Mammary microvascular endothelial cell (primary cell): ENCODE results near the gene KCNAB2. TPM values are rescaled to one million over a fixed set of nuclear protein-coding genes. Genes with fewer than 3 reads are reported as not detected.

Source experiments
- total RNA-seq: library from RNA; depleted of rRNA; stranded (reverse); fragments of >200 nt; gene quantifications from 2 replicates; pipeline ENCODE4 v1.2.3, GENCODE V29; 2015

KCNAB2 gene
- total RNA-seq, result 0.53 and 0.69 TPM in 2 replicates

DNA sequence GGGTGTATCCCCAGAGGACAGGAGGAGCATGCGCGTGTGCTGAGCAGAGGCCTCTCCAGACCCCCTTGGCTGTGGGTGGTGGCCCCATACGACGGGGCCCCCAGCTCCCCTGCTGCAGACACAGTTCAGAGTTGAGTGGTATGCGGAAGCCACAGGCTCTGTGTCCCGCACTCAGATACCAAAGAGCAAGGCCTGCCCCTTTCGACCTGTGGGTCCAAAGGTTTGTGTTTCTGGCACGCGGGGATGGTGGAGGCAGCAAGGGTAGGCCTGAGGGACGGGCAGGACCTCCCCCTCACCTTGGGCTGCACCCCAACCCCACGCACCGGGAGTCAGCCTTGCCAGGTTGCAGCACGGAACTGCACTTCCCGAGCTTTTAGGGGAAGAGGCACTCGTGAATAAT, at the start of gene KCNAB2:
TSS of gene KCNAB2 (plus strand) at position 328 of the 400 bp plus-strand sequence. CDS start 5,649 bp downstream, outside the sequence.

Other genes starting within 250 kb of the KCNAB2 start
- 3.3 and 4.9 TPM in 2 replicates for gene NPHP4, start 53.5 kb upstream of the KCNAB2 start, total RNA-seq
- gene CHD5, start 134.4 kb downstream of the KCNAB2 start, total RNA-seq, result not detected in 2 replicates
- gene RPL22, start 153.7 kb downstream of the KCNAB2 start, total RNA-seq, result 124 and 140 TPM in 2 replicates
- gene RNF207, start 160.2 kb downstream of the KCNAB2 start, total RNA-seq, result 14.6 and 24.4 TPM in 2 replicates
- gene ICMT, start 190.1 kb downstream of the KCNAB2 start, total RNA-seq, result 84.4 and 89.4 TPM in 2 replicates
- not detected in 2 replicates for gene HES3, start 198.3 kb downstream of the KCNAB2 start, total RNA-seq
- 0.73 and 0.94 TPM in 2 replicates for gene GPR153, start 215.2 kb downstream of the KCNAB2 start, total RNA-seq